ENCODE measurements around the gene DGKG. TPM values are rescaled to one million over a fixed set of nuclear protein-coding genes. Genes with fewer than 3 reads are reported as not detected.

The DGKG gene
- total and polyA plus RNA-seq, 2 of the 8 experiments (the other 6 are each of a cell fraction or from before 2014, with no cell fraction given): 0.30 to 0.48 TPM

DNA sequence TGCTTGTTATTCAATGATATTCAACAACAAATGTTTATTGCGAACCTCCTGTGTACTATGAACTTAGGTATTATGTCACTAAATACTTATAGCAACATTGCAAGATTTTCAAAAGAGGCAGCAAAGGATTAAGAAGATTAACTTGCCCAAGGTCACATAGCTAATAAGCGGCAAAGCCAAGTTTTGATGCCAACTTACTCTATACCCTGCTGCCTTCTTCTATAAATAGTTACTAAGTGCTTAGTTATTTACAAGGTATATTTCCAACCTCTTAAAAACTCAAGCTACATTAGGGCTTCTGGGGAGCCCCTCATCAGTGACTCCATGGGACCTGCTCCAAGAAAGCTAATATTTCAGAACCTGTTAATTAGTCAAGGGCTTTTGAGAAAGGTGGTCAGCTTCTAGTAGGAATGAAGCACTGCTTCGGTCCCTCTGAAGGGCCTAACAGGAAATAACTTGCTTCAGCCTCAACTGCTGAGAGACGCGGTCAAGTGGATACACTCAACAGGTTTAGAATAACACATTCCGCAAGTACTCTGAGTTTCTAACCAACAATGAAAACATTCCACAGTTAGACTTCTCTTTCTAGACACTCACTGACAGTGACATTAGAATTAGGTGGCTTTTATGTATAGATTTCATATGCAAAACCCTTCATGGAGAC, 125.5 kb downstream of the DGKG start (continued):
- TF ChIP-seq, protein P1, sequence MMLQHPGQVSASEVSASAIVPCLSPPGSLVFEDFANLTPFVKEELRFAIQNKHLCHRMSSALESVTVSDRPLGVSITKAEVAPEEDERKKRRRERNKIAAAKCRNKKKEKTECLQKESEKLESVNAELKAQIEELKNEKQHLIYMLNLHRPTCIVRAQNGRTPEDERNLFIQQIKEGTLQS (IDR thresholded peaks at IDR 0.05; ENCODE audit: insufficient read depth, low read depth, low read length): no peak
- no peak for TF ChIP-seq POLR2A (IDR thresholded peaks at IDR 0.05; ENCODE audit: control extremely low read depth in 1 of 2, low read depth in 2 of 2, low read length in 2 of 2)
- no peak for TF ChIP-seq RAD21 (IDR thresholded peaks at IDR 0.05 in 1 of 2, conservative IDR thresholded peaks at IDR 0.05 in 1 of 2; ENCODE audit: low read depth in 2 of 2, low read length in 2 of 2)
- TF ChIP-seq JUN (IDR thresholded peaks at IDR 0.05; ENCODE audit: low read depth, low read length): no peak
